IPS DF 19.7 (cell line): ENCODE data around the gene UQCRHL.

Experiments
- DNase-seq: peaks from one replicate; pipeline ENCODE4 v3.0.0-alpha.2; 2013; ENCODE audit warnings: low read depth, low spot score

UQCRHL gene

GRCh38 chr1:15758953-15759661, 48.3 kb downstream of the UQCRHL start:
- DNase-seq, result no peak

DNA sequence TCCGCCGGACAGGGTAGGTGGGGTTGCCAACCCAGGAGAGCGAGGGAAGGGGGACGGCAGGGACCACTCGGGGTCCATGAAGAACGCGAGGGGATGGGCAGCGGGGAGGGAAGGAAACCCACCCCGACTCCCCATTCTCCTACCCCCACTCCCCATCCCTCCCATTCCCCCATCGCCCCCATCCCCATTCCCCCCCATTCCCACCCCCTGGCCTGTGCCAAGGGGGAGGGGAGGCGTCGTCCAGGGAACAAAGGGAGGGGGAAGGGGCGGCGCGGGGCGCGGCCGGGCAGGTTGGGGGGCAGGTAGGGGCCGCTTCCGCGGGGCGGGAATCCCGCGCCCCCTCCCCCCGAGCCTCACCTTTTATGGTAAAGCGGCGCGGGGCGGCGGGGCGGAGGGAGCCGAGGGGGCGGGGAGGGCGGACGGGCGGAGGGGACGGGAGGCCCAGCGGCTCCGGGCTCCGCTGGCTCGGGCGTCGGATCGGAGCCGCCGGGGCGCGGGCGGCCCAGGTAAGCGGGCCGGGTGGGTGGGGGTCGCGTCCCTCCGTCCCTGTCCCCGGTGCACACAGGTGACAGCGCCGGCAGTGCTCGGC, 49.0 kb downstream of the UQCRHL start, which contains the start of gene FBLIM1:
Gene FBLIM1, plus strand, starts transcription at position 453 of the 589 bp plus-strand sequence. CDS start 6,189 bp downstream, outside the sequence.
- DNase-seq, result no peak

DNA sequence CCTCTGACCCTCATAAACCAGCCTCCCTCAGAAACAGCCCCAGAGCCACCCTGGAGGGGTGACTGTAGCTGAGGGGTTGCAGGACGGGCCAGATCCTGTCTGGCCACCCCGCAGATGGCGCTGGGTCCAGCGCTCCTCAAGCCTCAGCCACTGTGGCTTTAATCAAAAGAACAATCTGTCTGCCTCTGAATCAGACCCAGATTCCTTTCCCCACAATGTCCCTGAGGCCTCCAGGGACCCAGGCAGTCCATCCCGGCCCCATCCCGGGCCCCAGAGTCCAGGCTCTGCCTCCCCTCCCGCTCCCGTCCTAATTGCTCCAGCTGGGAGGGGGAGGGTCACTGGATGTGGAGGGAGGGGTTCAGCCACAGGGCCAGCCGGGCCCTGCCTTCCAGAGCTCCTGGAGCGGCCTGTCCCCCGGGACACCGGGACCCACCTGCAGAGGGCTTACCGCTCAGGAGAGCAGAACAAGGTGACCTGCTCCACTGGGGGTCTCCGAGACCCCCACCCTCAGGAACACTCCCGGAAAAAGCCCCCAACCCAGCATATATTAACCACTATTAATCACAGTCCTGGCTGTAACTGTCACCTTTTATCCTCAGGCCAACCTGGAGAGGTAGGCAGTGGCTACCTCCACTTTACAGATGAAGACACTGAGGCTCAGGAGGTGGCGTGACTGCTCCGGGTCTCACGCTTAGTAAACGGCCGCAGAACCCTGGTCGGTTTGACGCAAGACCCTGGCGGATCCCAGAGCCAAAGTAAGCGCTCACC, 49.7 kb downstream of the UQCRHL start:
- DNase-seq, result no peak
